Neuronal stem cell (in vitro differentiated cells): Measurements from ENCODE around the gene KCNQ1.

ENCODE experiments used
- DNase-seq: peaks from one replicate; pipeline ENCODE4 v3.0.0-alpha.2; 2013; ENCODE audit warnings: low spot score
- H2AFZ ChIP-seq: one replicate; pipeline ENCODE4 v1.6.1; 2013; ENCODE audit warnings: mild to moderate bottlenecking, low read length, inconsistent platforms
- H2AK5ac ChIP-seq: 2 replicates; pipeline ENCODE4 v1.6.1; 2013; ENCODE audit warnings: low read depth, mild to moderate bottlenecking, inconsistent platforms, low read length, moderate library complexity, mixed read lengths
- H2BK120ac ChIP-seq: 2 replicates; pipeline ENCODE4 v1.6.1; 2013; ENCODE audit warnings: low read depth, mild to moderate bottlenecking, inconsistent platforms, low read length, moderate library complexity, mixed read lengths
- H2BK12ac ChIP-seq: one replicate; pipeline ENCODE4 v1.6.1; 2013; ENCODE audit warnings: low read length, inconsistent platforms
- H2BK15ac ChIP-seq: 2 replicates; pipeline ENCODE4 v1.6.1; 2013; ENCODE audit warnings: mild to moderate bottlenecking, low read length, inconsistent platforms, mixed read lengths
- H2BK5ac ChIP-seq: one replicate; pipeline ENCODE4 v1.6.1; 2013; ENCODE audit warnings: inconsistent platforms, mild to moderate bottlenecking, low read length, moderate library complexity
- H3K14ac ChIP-seq: one replicate; pipeline ENCODE4 v1.6.1; 2013; ENCODE audit warnings: low read length, inconsistent platforms
- H3K18ac ChIP-seq: 2 replicates; pipeline ENCODE4 v1.6.1; 2013; ENCODE audit warnings: low read length, inconsistent platforms
- H3K23ac ChIP-seq: 2 replicates; pipeline ENCODE4 v1.6.1; 2013; ENCODE audit warnings: low read depth, mild to moderate bottlenecking, mixed read lengths, low read length, inconsistent platforms; ENCODE audit not compliant: poor library complexity
- H3K27ac ChIP-seq: replicated peaks from 3 replicates; pipeline ENCODE4 v1.5.1; 2013; ENCODE audit warnings: low read length, inconsistent platforms
- H3K27me3 ChIP-seq, 3 experiments: 2 replicates each; pipeline ENCODE4 v1.6.1; 2013; ENCODE audit warnings: low read length in 3 of 3, mild to moderate bottlenecking in 2 of 3, inconsistent platforms in 1 of 3, low read depth in 1 of 3, mixed read lengths in 1 of 3, moderate library complexity in 1 of 3; ENCODE audit not compliant: control insufficient read depth in 3 of 3, insufficient read depth in 3 of 3
- H3K36me3 ChIP-seq, 2 donors: replicated peaks in 1 of 2; 2 replicates each; pipeline ENCODE4 v1.6.1; 2013; ENCODE audit warnings: low read length in 2 of 2; ENCODE audit not compliant: control insufficient read depth in 2 of 2, insufficient read depth in 2 of 2
- H3K4ac ChIP-seq: 2 replicates; pipeline ENCODE4 v1.6.1; 2013; ENCODE audit warnings: inconsistent platforms, mild to moderate bottlenecking, low read length, moderate library complexity
- H3K4me1 ChIP-seq, 2 donors: 1 replicate in 1 of 2; 2 replicates in 1 of 2; pipeline ENCODE4 v1.6.1; 2013; ENCODE audit warnings: low read length in 2 of 2, low read depth in 1 of 2; ENCODE audit not compliant: control insufficient read depth in 2 of 2, insufficient read depth in 1 of 2
- H3K4me2 ChIP-seq: one replicate; pipeline ENCODE4 v1.6.1; 2013; ENCODE audit warnings: mild to moderate bottlenecking, low read length, inconsistent platforms; ENCODE audit not compliant: insufficient read depth, poor library complexity, severe bottlenecking
- H3K4me3 ChIP-seq, 2 donors: 2 replicates each; pipeline ENCODE4 v1.5.1; 2013; ENCODE audit warnings: low read length in 2 of 2, mild to moderate bottlenecking in 2 of 2, inconsistent platforms in 1 of 2, moderate library complexity in 1 of 2
- H3K79me1 ChIP-seq: one replicate; pipeline ENCODE4 v1.6.1; 2013; ENCODE audit warnings: low read depth, mild to moderate bottlenecking, inconsistent platforms, low read length, moderate library complexity
- H3K9ac ChIP-seq: one replicate; pipeline ENCODE4 v1.6.1; 2013; ENCODE audit warnings: mild to moderate bottlenecking, low read depth, low read length, inconsistent platforms; ENCODE audit not compliant: poor library complexity
- H3K9me3 ChIP-seq, 2 donors: replicated peaks in 1 of 2; 2 replicates each; pipeline versions ENCODE3 to v1.6.1; 2013; ENCODE audit warnings: low read length in 2 of 2, mild to moderate bottlenecking in 2 of 2, inconsistent platforms in 1 of 2, low read depth in 1 of 2, mixed read lengths in 1 of 2, moderate library complexity in 1 of 2; ENCODE audit not compliant: control insufficient read depth in 2 of 2, insufficient read depth in 1 of 2
- H4K8ac ChIP-seq: one replicate; pipeline ENCODE4 v1.6.1; 2013; ENCODE audit warnings: low read depth, mild to moderate bottlenecking, inconsistent platforms, low read length, moderate library complexity
- H4K91ac ChIP-seq: one replicate; pipeline ENCODE4 v1.6.1; 2013; ENCODE audit warnings: low read length, low read depth, mild to moderate bottlenecking, inconsistent platforms; ENCODE audit not compliant: poor library complexity
- WGBS, 2 donors: extraction: QIAGEN DNeasy Blood & Tissue Kit; methylation state at CpG; one replicate each; pipeline ENCODE4 v1.1.7; 2013; ENCODE audit warnings: missing lambda C conversion rate in 2 of 2, mixed read lengths in 1 of 2; ENCODE audit not compliant: insufficient read length in 2 of 2, insufficient replicate concordance in 1 of 2; ENCODE audit errors: extremely low coverage in 2 of 2; 5-methylcytosine and 5-hydroxymethylcytosine counted together

The KCNQ1 gene

DNA sequence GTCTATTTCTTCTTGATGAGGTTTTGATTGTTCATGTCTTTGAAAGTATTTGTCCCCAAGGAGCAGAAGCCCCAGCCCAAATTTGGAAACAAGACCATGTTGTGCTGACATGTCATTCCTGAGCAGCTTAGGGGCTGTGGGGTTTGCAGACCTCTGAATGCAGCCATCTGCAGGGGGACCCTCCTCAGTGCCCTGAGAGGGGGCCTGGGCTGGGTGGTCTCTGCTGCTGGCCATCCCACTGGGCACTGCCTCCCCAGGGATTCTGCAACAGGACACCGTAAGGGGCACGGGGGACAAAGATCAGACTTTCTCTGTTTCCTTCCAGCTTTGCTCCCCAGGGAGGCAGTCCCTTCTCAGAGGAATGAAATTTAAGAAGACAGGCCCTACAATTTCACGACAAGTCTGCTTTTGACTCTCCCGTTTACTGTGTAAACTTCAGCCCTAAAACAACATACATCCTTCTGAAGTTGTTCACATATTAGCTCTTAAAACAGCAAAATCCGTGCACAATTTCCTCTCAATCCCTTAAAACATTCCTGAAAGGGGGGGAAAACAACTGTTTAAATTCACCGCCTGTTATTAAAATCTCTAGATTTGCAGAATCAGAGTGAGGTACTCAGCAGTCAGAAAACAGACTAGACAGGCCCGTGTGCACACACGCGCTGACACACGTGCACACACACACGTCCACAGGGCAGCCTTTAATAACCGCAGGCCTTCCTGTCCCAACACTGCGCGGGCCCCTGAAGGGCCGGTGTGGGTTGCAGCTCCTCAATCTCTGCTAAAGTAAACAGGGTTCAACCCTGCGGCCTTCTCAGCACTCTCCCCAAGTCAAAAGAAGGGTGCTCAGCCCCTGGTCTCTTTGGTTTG is 109.8 kb downstream of the KCNQ1 start:
- Histone ChIP-seq H3K18ac (no peak overlapping the region), H4K8ac (no peak overlapping the region), H2BK5ac (no peak overlapping the region), H3K27me3 (peaks cover 0 to 9% (median 0%) of the 10 kb centered on the region in 3 experiments), H3K4ac (no peak overlapping the region), H3K9ac (no peak overlapping the region), H2AK5ac (peak overlapping the region; percentile 78), H3K9me3 (peaks cover 0 to 2% of the 10 kb centered on the region in 2 donors), H2AFZ (no peak overlapping the region), H2BK120ac (no peak overlapping the region), H3K23ac (no peak overlapping the region), H3K14ac (no peak overlapping the region), H4K91ac (no peak overlapping the region), H3K27ac (no peak overlapping the region), H3K4me3 (no peak overlapping the region), H3K4me2 (no peak overlapping the region), H2BK15ac (peak overlapping the region; percentile 91), H3K79me1 (no peaks in the 10 kb centered on the region), H2BK12ac (no peak overlapping the region), H3K36me3 (no peaks in the 10 kb centered on the region), H3K4me1 (peaks cover 0 to 6% of the 10 kb centered on the region in 2 donors)
- WGBS, 2 donors, result no CpG with 5 or more reads among the region's 16 CpGs
- DNase-seq, result no peak

DNA sequence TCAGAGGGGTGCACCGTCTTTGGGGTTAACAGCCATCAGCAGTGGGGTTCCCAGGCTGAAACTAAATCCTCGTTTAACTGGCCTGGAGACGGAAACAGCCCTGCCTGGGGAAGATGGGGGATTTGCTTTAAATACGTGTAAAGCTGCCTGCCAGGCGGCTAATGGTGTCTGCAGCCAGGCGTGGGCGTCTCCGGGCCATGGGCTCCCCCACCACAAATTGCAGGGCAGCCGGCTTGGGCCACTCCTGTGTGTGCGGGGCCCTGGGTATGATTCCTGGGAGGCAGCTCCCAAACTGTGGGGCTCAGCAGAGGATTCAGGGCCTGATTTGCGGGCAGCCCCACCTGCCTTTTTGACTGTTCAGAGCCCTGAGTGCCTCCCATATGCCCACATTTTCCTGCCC is 110.5 kb downstream of the KCNQ1 start:
- no CpG with 5 or more reads among the region's 11 CpGs for WGBS, 2 donors
- H3K27ac ChIP-seq, result no peak overlapping the region

DNA sequence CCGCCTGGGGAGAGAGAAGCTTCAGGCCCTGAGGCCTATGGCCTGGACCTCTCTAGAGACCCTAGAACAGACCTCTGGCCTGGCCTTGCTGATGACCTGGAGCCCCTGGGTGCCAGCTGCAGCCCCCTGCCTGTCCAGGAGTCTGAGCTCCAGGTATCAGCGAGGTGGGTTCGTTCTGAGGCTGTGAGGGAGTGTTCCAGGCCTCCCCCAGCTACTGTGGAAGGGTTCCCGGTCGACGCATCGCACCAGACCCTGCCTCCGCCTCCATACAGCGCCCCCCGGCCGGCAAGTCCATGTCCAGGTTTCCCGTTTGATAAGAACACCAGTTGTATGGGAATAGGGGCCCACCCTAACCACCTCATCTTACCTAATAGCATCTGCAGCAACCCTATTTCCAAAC is 111.1 kb downstream of the KCNQ1 start:
- no peak for DNase-seq
- WGBS, 2 donors, result no CpG with 5 or more reads among the region's 12 CpGs

More for the DNA sequence above, 110.5 kb downstream of the KCNQ1 start:
- Histone ChIP-seq H2AFZ (no peak overlapping the region), H2AK5ac (peak overlapping the region; percentile 78), H4K91ac (no peak overlapping the region), H3K23ac (no peak overlapping the region), H3K9me3 (peaks cover 0 to 2% of the 10 kb centered on the region in 2 donors), H2BK120ac (no peak overlapping the region), H3K27me3 (peaks cover 0 to 9% (median 0%) of the 10 kb centered on the region in 3 experiments), H4K8ac (no peak overlapping the region), H3K79me1 (no peaks in the 10 kb centered on the region), H2BK15ac (peak overlapping the region; percentile 91), H3K4me1 (peaks cover 0 to 6% of the 10 kb centered on the region in 2 donors), H3K14ac (peak overlapping the region; percentile 47), H3K9ac (no peak overlapping the region), H3K4me2 (no peak overlapping the region), H2BK12ac (no peak overlapping the region), H3K4ac (no peak overlapping the region), H3K36me3 (no peaks in the 10 kb centered on the region), H2BK5ac (peak overlapping the region; percentile 6), H3K18ac (peak overlapping the region; percentile 27), H3K4me3 (no peak overlapping the region)
- no peak for DNase-seq

DNA sequence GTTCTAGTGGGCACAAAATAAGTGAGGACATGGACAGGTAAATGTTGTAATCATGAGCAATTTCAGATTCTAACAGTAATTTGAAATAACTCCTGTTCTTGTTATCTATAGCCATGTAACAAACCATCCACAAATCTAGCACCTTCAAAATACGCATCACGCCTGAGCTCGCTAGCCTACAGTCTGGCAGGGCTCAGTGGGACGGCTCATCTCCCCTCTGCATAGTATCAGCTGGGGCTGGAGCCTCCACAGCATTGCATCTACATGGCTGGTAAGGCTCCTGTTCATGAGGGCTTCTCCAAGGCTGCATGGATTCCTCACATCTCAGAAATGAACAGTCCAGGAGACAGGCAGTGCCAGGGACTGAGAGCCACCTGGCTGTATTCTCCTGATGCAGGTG is 112.6 kb downstream of the KCNQ1 start:
- no peak overlapping the region for H3K14ac ChIP-seq
- H3K18ac ChIP-seq, result no peak overlapping the region
- H2BK120ac ChIP-seq, result no peak overlapping the region
- DNase-seq, result no peak
- H3K4me1 ChIP-seq, result peaks cover 0 to 6% of the 10 kb centered on the region in 2 donors
- H3K27me3 ChIP-seq, result peaks cover 0 to 9% (median 0%) of the 10 kb centered on the region in 3 experiments
- no peak overlapping the region for H2BK15ac ChIP-seq
- no peak overlapping the region for H2AFZ ChIP-seq
- H2BK12ac ChIP-seq, result no peak overlapping the region
- no peak overlapping the region for H4K91ac ChIP-seq
- no peak overlapping the region for H3K4me3 ChIP-seq
- H2BK5ac ChIP-seq, result no peak overlapping the region
- no peaks in the 10 kb centered on the region for H3K36me3 ChIP-seq
- no peak overlapping the region for H3K27ac ChIP-seq
- H4K8ac ChIP-seq, result no peak overlapping the region
- H3K4ac ChIP-seq, result no peak overlapping the region
- WGBS, 2 donors, result no CpG with 5 or more reads among the region's 4 CpGs
- no peaks in the 10 kb centered on the region for H3K79me1 ChIP-seq
- H3K4me2 ChIP-seq, result no peak overlapping the region
- peaks cover 0 to 2% of the 10 kb centered on the region in 2 donors for H3K9me3 ChIP-seq
- no peak overlapping the region for H3K23ac ChIP-seq
- no peak overlapping the region for H2AK5ac ChIP-seq
- H3K9ac ChIP-seq, result no peak overlapping the region

More for the DNA sequence above, 111.1 kb downstream of the KCNQ1 start:
- Histone ChIP-seq H3K4me1 (peaks cover 0 to 6% of the 10 kb centered on the region in 2 donors), H3K27ac (no peak overlapping the region), H3K27me3 (peaks cover 0 to 9% (median 0%) of the 10 kb centered on the region in 3 experiments), H4K91ac (peak overlapping the region; percentile 3), H4K8ac (no peak overlapping the region), H2BK120ac (no peak overlapping the region), H2AFZ (no peak overlapping the region), H2AK5ac (peak overlapping the region; percentile 78), H3K9ac (no peak overlapping the region), H2BK15ac (peak overlapping the region; percentile 91), H2BK5ac (peak overlapping the region; percentile 6), H3K4me3 (no peak overlapping the region), H3K4me2 (no peak overlapping the region), H3K18ac (peak overlapping the region; percentile 57), H3K36me3 (no peaks in the 10 kb centered on the region), H3K9me3 (peaks cover 0 to 2% of the 10 kb centered on the region in 2 donors), H3K79me1 (no peaks in the 10 kb centered on the region), H2BK12ac (no peak overlapping the region), H3K14ac (no peak overlapping the region), H3K4ac (peak overlapping the region; percentile 3), H3K23ac (no peak overlapping the region)
